Measurements from ENCODE around the gene ARID1B.

ARID1B gene

DNA sequence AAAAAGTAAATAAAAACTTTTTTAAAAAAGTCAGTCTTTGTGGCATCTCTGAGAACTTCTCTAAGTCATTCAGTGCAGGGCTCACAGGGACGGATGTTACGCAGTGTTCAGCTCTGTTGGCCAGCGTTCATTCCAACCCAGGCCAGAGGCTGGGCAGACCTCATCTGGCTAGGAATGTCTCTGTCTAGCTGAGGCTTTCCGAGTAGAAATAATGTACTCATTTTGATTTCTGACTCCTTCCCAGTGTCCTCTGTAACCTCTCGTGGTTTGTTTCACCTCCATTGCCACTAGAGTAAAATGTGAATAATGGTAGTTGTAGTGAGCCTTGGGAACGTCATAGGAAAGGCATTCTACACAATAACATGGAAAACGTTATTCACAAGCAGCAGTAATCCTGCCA is 411.0 kb downstream of the ARID1B start:
- DNase-seq (ENCODE audit: low read depth): no peak

- no peak for DNase-seq (ENCODE audit: low read depth)
Observed at GRCh38 chr6:157193443-157193996, 416.3 kb downstream of the ARID1B start.

- no peak for DNase-seq (ENCODE audit: low read depth)
Observed at GRCh38 chr6:157194110-157194509, 416.9 kb downstream of the ARID1B start.

GRCh38 chr6:157194643-157195042 is 417.5 kb downstream of the ARID1B start:
- DNase-seq (ENCODE audit: low read depth): no peak

DNA sequence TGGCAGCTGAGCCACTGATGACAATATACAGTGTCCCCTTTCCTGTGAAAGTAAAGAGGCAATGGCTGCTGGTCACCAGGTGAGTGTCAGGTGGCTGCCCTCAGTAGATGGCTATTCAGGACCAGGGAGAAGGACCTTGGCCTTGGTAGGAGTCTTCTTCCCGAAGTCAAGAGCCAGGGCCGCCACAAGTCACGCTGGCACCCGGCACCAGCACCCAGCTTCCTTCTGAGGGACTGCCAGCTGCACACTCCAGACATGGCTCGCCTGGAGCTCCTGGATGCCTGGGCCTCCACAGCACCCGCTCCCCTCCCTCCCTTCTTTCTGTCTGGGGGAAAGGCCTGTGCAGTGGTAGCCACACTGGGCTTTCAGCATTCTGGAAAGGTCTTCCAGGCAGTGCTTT is 419.2 kb downstream of the ARID1B start:
- no peak for DNase-seq (ENCODE audit: low read depth)

GRCh38 chr6:157198425-157199279 is 421.5 kb downstream of the ARID1B start:
- DNase-seq (ENCODE audit: low read depth): no peak

DNA sequence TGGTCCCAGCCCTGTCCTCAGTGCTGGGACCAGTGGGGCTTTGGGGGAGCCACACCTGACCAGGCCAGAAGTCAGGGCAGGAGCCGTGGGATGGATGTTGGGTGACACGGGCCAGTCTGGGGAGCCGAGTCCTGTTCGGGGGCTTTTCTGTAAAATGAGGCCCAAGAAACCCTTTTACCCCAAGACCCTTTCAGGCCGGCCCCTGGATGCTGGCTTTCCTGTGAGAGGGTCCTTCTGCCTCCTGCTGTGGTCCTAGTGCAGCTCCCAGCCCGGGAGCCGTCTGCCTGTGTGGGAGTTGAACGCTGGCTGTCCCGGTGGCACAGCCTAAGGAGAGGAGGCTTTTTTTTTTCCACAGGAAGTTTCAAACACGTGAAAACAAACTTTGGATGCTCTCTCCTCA is 422.9 kb downstream of the ARID1B start:
- DNase-seq (ENCODE audit: low read depth): no peak

- DNase-seq (ENCODE audit: low read depth): no peak
Observed at GRCh38 chr6:157200611-157201010, 423.4 kb downstream of the ARID1B start.

DNA sequence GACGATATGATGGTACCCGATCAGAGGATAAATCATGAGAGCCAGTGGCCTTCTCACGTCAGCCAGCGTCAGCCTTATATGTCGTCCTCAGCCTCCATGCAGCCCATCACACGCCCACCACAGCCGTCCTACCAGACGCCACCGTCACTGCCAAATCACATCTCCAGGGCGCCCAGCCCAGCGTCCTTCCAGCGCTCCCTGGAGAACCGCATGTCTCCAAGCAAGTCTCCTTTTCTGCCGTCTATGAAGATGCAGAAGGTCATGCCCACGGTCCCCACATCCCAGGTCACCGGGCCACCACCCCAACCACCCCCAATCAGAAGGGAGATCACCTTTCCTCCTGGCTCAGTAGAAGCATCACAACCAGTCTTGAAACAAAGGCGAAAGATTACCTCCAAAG is 423.9 kb downstream of the ARID1B start:
- DNase-seq (ENCODE audit: low read depth): no peak

- DNase-seq (ENCODE audit: low read depth): no peak
Observed at GRCh38 chr6:157203312-157203744, 426.1 kb downstream of the ARID1B start.

DNA sequence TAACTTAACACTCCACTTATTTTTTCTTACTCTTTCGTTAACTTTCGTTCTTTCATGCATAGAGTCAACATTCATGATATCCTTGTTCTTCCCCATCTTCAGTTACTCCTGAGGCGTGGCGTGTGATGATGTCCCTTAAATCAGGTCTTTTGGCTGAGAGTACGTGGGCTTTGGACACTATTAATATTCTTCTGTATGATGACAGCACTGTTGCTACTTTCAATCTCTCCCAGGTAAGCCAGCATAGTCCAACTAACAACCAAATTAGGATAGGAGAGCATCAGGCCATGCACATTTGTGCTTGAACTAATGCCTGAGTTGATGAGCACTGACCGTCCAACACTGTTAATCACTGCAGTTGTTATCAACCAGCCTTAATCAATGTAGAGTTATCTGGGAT is 426.6 kb downstream of the ARID1B start:
- no peak for DNase-seq (ENCODE audit: low read depth)

- no peak for DNase-seq (ENCODE audit: low read depth)
Observed at GRCh38 chr6:157205473-157206358, 428.5 kb downstream of the ARID1B start.

GRCh38 chr6:157206359-157206815 is 429.2 kb downstream of the ARID1B start:
- DNase-seq (ENCODE audit: low read depth): no peak

DNA sequence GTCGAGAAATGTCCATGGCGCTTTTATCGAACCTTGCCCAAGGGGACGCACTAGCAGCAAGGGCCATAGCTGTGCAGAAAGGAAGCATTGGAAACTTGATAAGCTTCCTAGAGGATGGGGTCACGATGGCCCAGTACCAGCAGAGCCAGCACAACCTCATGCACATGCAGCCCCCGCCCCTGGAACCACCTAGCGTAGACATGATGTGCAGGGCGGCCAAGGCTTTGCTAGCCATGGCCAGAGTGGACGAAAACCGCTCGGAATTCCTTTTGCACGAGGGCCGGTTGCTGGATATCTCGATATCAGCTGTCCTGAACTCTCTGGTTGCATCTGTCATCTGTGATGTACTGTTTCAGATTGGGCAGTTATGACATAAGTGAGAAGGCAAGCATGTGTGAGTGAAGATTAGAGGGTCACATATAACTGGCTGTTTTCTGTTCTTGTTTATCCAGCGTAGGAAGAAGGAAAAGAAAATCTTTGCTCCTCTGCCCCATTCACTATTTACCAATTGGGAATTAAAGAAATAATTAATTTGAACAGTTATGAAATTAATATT is 430.4 kb downstream of the ARID1B start:
- DNase-seq (ENCODE audit: low read depth): no peak

DNA sequence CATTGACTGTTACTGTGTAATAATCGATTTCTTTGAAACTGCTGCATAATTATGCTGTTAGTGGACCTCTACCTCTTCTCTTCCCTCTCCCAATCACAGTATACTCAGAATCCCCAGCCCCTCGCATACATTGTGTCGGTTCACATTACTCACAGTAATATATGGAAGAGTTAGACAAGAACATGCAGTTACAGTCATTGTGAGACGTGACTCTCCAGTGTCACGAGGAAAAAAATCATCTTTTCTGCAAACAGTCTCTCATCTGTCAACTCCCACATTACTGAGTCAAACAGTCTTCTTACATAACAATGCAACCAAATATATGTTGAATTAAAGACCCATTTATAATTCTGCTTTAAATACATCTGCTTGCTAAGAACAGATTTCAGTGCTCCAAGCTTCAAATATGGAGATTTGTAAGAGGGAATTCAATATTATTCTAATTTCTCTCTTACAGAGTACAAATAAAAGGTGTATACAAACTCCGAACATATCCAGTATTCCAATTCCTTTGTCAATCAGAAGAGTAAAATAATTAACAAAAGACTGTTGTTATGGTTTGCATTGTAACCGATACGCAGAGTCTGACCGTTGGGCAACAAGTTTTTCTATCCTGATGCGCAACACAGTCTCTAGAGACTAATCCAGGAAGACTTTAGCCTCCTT is 432.8 kb downstream of the ARID1B start:
- DNase-seq (ENCODE audit: low read depth): no peak

DNA sequence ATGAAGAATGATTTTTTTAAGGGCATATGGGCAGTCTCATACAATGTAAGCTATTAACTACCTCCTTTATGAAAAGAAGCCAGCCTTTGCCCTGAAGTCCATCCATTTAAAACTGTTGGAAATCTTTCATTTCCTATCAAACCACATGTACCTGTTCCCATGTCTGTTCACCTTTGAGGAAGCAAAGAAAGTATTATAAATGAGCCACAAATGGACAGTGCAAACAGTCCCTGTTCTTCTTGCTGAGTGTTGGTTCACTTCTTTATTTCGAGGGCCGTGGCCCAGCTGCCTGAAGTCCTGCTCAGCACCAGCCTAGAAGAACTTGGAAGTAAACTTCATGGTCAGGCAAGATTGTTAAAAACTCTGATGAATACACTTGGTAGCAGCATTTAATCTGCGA is 433.8 kb downstream of the ARID1B start:
- no peak for DNase-seq (ENCODE audit: low read depth)

DNA sequence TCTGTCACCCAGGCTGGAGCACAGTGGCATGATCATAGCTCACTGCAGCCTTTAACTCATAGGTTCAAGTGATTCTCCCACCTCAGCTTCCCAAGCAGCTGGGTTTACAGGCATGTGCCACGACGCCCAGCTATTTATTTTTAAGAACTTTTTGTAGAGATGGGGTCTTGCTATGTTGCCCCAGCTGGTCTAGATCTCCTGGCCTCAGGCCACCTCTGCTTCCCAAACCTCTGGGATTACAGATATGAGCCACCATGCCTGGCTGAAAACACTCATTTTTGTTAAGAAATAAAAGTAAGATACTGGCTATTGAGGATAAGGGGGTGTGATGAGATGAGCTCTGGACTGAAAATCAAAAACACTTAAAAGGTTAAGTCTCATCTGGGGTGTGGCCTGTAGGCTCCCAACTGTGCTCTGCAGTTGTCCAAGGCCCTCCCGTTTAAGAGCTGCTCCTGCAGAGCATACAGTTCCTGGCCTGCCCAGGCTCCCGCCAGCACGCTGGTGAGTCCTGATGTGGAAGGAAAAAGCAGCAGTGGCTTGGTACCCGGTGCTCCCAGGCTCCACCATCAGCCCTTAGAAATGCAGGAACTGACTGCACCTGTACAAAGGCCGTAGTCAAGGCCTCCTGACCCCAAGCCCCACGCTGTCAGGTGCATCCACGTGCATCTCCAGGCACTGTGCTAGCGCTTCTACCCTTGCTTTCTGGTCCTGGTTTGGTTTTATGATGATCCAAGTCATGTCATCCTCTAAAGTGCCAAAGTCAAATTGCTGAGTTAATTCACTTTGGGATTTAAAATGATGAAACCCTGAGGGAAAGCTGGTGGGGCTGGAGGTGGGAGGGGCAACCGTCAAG is 434.7 kb downstream of the ARID1B start:
- no peak for DNase-seq (ENCODE audit: low read depth)

DNA sequence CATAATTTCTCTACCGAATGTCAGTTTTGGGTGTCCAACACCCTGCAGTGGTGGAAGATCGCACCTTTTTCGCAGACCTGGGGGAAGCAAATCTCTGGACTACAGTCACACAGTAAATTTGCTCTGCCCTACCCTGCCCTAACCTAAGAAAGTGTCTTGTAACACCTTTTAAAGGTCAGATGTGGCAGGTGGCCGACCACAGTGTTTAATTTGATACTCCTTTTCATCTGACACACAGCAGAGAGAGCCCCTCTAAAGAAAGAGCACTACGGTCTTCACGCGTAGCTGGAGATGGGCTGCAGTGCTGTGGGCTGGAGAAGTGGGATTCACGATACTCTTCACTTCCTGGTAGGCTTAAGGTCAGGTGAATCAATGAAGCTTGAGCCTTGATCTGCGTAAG is 436.2 kb downstream of the ARID1B start:
- no peak for DNase-seq (ENCODE audit: low read depth)

DNA sequence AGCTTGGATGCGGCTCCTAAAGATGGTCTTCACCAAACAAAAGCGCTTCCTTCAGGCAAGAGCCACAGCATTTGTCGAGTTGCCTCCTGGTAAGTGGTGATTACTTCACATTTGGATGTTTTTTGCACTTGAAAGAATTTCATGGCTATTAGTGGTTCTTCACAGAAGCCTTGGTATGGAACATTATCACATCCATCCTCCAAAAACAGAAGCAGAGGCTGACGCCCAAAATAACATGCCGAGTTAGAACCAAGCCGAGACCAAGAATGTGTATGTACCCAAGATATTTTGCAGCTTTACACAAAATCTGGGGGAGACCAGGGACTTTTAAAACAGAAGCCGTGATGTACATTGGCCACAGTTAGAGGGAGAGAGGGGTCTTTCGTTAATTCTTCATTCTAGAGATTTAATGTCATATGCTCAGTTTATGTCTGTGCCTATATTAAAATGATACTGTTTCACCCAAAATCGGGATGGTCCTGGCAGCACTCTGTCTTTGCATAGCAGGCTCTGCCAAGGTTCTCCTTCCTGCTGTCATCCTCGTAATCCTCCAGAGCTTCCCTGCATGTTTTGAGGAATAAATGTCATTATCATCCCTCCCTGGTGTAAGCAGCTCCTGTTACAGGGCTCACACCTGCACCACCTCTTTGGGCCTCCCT is 436.9 kb downstream of the ARID1B start:
- no peak for DNase-seq (ENCODE audit: low read depth)

DNA sequence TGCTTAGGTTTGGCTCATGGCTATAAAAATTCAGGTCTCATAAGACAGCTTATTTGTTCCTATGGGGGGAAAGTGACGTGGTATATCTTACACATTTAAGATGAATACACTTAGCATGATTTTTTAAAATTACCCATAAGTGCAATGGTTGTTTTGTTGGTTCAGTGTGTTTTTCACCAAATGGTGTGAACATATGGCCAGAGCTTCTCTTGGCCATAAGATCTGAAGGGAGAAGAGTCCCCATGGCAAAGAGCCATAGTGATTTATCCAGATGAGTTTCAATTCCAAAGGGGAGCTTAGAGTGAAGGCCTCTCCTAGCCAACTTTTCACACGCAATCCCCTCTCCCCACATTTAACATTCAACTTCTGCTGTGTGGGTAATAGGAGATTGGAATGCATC is 438.5 kb downstream of the ARID1B start:
- DNase-seq (ENCODE audit: low read depth): no peak
